Memory B cell (primary cell): Measurements from ENCODE around the gene SNTB2.

Source experiments
- ATAC-seq: fragments of 150-1000 bp; cut with Tn5 transposase; 2 replicates; pipeline ENCODE4 v1.10.0; 2021; ENCODE audit warnings: low read depth, mild to moderate bottlenecking, moderate library complexity
- DNase-seq, 2 donors: peaks; one replicate each; pipeline ENCODE4 v3.0.0; 2022; ENCODE audit warnings: low spot score in 2 of 2
- H3K27ac Mint-ChIP-seq: one replicate; pipeline ENCODE4 v1.8.0; 2022; ENCODE audit warnings: mild to moderate bottlenecking, moderate library complexity, mixed read lengths
- H3K27me3 Mint-ChIP-seq: one replicate; pipeline ENCODE4 v1.8.0; 2022; ENCODE audit warnings: mixed read lengths
- H3K36me3 Mint-ChIP-seq: one replicate; pipeline ENCODE4 v1.8.0; 2022; ENCODE audit warnings: mild to moderate bottlenecking, mixed read lengths
- H3K4me1 Mint-ChIP-seq: one replicate; pipeline ENCODE4 v1.8.0; 2022; ENCODE audit warnings: mixed read lengths
- H3K4me3 Mint-ChIP-seq: one replicate; pipeline ENCODE4 v1.8.0; 2022; ENCODE audit warnings: mild to moderate bottlenecking, moderate library complexity, mixed read lengths
- H3K9me3 Mint-ChIP-seq: one replicate; pipeline ENCODE4 v1.8.0; 2022; ENCODE audit warnings: mixed read lengths

Gene SNTB2

DNA sequence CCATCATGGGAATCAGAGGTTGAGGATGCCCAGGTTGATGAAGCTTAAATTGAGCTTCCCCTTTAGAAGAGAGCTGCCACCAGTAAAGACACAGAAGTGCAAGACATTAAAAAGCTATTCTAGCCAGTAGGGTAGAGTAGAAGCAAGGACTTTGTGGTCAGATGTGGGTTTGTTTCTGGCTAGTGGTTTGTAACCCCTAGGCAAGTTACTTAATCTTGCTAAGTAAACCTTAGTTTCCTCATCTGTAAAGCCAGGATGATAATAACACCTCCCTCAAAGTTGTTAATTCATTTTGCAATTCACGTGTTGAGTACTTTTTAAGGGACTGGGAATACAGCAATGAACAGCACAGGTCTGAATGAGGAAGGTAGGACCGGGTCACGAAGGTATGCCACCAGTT is 3.6 kb downstream of the SNTB2 start:
- no peak overlapping the region for H3K27ac Mint-ChIP-seq
- peaks cover 28% of the 10 kb centered on the region for H3K4me1 Mint-ChIP-seq
- H3K36me3 Mint-ChIP-seq, result peaks cover 3% of the 10 kb centered on the region
- H3K9me3 Mint-ChIP-seq, result no peaks in the 10 kb centered on the region
- ATAC-seq (no peak), DNase-seq (no peak)
- H3K4me3 Mint-ChIP-seq, result no peak overlapping the region
- no peaks in the 10 kb centered on the region for H3K27me3 Mint-ChIP-seq

DNA sequence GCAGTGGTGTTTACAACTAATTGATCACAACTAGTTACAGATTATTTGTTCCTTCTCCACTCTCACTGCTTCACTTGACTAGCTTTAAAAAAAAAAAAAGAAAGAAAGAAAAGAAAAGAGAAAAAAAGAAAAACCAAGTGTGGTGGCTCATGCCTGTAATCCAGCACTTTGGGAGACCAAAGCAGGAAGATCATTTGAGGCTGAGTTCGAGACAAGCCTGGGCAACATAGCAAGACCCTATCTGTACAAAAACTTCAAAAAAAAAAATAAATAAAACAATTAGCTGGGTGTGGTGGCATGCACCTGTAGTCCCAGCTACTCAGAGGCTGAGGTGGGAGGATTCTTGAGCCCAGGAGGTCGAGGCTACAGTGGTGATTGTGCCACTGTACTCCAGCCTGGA is 4.2 kb downstream of the SNTB2 start:
- ATAC-seq, result no peak
- H3K27me3 Mint-ChIP-seq, result no peaks in the 10 kb centered on the region
- no peak overlapping the region for H3K27ac Mint-ChIP-seq
- no peak for DNase-seq
- peaks cover 28% of the 10 kb centered on the region for H3K4me1 Mint-ChIP-seq
- no peaks in the 10 kb centered on the region for H3K9me3 Mint-ChIP-seq
- H3K4me3 Mint-ChIP-seq, result no peak overlapping the region
- peaks cover 3% of the 10 kb centered on the region for H3K36me3 Mint-ChIP-seq

- Mint-ChIP-seq H3K4me3 (no peak overlapping the region), H3K27ac (no peak overlapping the region), H3K9me3 (no peaks in the 10 kb centered on the region), H3K27me3 (no peaks in the 10 kb centered on the region), H3K4me1 (peaks cover 13% of the 10 kb centered on the region), H3K36me3 (peaks cover 3% of the 10 kb centered on the region)
- DNase-seq, result no peak
- no peak for ATAC-seq
Observed at GRCh38 chr16:69193855-69194254, 6.9 kb downstream of the SNTB2 start.

DNA sequence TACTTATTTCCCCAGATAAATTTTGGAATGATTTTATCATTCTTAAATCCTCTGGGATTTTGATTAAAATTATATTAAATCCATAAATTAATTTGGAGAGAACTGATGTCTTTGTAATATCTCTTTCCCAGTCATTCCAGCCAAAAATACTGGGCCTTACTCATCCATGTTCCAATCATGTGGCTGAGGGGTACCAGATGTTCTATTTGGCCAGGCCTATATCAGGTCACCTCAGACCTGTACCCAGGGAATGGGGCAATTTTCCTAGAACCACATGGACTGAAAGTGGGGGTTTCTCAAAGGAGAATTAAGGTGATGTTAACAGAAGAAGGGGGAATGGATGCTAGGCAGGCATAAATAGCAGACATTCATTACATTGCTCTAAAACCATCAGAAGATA is 7.5 kb downstream of the SNTB2 start:
- Mint-ChIP-seq H3K4me1 (peaks cover 13% of the 10 kb centered on the region), H3K27me3 (no peaks in the 10 kb centered on the region), H3K4me3 (no peak overlapping the region), H3K27ac (no peak overlapping the region), H3K9me3 (no peaks in the 10 kb centered on the region), H3K36me3 (peaks cover 3% of the 10 kb centered on the region)
- DNase-seq (no peak), ATAC-seq (no peak)

DNA sequence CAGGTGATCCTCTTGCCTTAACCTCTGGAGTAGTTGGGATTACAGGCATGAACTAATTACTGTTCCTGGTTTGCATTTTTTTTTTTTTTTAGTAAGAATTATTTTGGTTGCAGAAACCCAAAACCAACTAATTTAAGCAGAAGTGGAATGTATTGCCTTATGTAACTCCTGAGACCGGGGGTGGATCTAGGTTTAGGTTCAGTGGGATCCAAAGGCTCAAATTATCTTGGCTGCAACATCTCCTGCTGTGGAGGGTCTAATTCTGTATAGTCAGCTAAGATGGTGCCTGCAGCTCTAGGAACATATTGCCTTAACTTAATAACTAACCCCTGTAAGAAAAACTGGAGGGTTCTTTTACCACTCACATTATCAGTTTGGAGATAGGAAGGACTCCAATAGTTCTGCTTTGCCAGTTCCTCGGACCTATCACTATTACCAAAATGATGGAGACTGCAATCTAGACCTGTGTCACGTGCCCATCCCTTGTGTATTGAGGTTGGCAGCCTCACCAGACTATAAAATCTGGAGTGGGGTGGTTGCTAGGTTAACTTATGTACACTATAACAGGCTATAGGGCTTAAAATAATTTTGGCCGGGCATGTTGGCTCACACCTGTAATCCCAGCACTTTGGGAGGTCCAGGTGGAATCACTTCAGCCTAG is 8.5 kb downstream of the SNTB2 start:
- ATAC-seq (no peak), DNase-seq (no peak)
- no peak overlapping the region for H3K4me3 Mint-ChIP-seq
- H3K9me3 Mint-ChIP-seq, result no peaks in the 10 kb centered on the region
- H3K27ac Mint-ChIP-seq, result no peak overlapping the region
- H3K4me1 Mint-ChIP-seq, result peaks cover 12% of the 10 kb centered on the region
- peaks cover 3% of the 10 kb centered on the region for H3K36me3 Mint-ChIP-seq
- H3K27me3 Mint-ChIP-seq, result no peaks in the 10 kb centered on the region

DNA sequence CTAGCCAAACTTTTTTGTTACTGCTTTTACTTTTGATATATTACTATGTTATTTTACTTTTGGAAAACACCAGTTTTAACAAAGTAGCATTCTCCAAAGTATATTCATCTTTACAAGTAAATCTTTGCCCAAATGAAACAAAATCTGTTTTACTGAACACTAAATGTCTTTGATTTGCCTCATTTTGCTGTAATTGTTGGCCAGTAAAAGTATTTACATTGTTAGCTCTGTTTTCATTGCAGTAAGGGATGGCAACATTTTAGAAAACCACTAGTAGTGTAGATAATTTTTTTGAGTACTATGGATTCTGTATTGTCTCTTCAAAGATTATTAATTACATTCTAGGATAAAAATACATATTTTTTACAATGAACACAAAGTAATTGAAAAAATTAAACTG is 10.6 kb downstream of the SNTB2 start:
- no peaks in the 10 kb centered on the region for H3K27me3 Mint-ChIP-seq
- peaks cover 4% of the 10 kb centered on the region for H3K4me1 Mint-ChIP-seq
- no peaks in the 10 kb centered on the region for H3K9me3 Mint-ChIP-seq
- H3K27ac Mint-ChIP-seq, result no peak overlapping the region
- DNase-seq, result no peak
- ATAC-seq, result no peak
- H3K4me3 Mint-ChIP-seq, result no peak overlapping the region
- H3K36me3 Mint-ChIP-seq, result no peaks in the 10 kb centered on the region

- no peak for ATAC-seq
- Mint-ChIP-seq H3K27ac (no peak overlapping the region), H3K27me3 (no peaks in the 10 kb centered on the region), H3K4me3 (no peak overlapping the region), H3K36me3 (no peaks in the 10 kb centered on the region), H3K9me3 (no peaks in the 10 kb centered on the region), H3K4me1 (peaks cover 2% of the 10 kb centered on the region)
- no peak for DNase-seq
Observed at GRCh38 chr16:69199382-69199781, 12.4 kb downstream of the SNTB2 start.

DNA sequence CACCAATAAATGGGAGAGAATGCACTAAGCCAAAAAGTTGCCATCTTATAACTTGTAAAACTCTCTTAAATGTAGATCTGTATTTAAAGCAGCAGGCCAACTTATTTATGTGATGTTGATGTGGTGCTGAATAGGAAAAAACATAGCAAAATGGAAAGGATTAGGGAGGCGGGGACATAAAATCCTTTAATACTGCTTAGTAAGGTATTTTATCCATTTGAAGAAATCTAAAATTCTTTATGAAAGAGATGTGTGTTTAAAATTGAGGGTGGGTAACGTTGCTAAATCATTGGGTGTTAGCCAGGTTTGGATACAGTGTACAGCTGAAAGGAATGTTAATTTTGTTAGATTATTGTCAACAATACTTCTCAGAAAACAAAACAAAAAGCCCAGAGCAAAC is 14.3 kb downstream of the SNTB2 start:
- DNase-seq (no peak), ATAC-seq (no peak)
- no peaks in the 10 kb centered on the region for H3K36me3 Mint-ChIP-seq
- peaks cover 9% of the 10 kb centered on the region for H3K4me1 Mint-ChIP-seq
- no peak overlapping the region for H3K27ac Mint-ChIP-seq
- H3K27me3 Mint-ChIP-seq, result no peaks in the 10 kb centered on the region
- no peak overlapping the region for H3K4me3 Mint-ChIP-seq
- H3K9me3 Mint-ChIP-seq, result no peaks in the 10 kb centered on the region

DNA sequence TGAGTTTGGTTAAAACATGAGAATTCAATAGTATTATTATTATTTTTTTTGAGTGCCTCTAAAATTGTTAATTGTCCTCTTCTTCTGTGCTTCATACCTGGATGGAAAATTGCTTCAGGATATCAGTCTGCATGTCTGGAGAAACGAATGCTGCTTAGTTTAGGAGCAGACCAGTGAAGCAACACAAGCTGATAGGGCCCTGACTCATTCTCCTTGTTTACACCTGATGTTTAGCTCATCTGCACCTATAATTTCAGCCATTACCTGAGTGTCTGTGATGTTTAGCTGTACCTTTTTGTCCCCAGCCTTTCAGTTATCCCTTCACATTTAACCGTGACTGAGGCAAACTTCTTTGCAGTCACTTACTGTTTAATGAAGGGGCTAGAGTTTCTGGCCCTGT is 14.8 kb downstream of the SNTB2 start:
- Mint-ChIP-seq H3K27me3 (no peaks in the 10 kb centered on the region), H3K9me3 (no peaks in the 10 kb centered on the region), H3K27ac (no peak overlapping the region), H3K36me3 (no peaks in the 10 kb centered on the region), H3K4me3 (no peak overlapping the region), H3K4me1 (peaks cover 9% of the 10 kb centered on the region)
- no peak for ATAC-seq
- DNase-seq, result no peak

DNA sequence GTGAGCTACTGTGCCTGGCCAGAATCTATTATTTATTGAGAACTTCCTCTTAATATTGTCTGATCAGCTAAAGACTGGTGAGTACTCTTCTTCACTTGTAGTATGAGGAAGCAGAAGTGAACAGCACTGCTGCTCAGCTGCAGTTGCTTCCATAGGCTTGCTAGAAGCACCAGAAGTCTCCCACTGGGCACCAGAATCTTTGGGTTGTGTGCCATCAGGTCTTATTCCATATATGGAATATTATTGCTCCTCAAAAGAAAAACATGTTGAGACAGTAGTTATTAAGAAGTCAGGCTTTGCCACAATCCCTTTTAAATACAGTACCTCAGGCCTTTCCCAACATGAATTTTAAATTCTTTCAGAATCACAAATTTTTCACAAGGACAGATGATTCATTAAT is 17.2 kb downstream of the SNTB2 start:
- Mint-ChIP-seq H3K27me3 (no peaks in the 10 kb centered on the region), H3K27ac (no peak overlapping the region), H3K4me3 (no peak overlapping the region), H3K36me3 (no peaks in the 10 kb centered on the region), H3K4me1 (peaks cover 9% of the 10 kb centered on the region), H3K9me3 (no peaks in the 10 kb centered on the region)
- ATAC-seq (peak; percentile 56), DNase-seq (no peak)

GRCh38 chr16:69209735-69210134 is 22.8 kb downstream of the SNTB2 start:
- H3K9me3 Mint-ChIP-seq, result no peaks in the 10 kb centered on the region
- no peak for ATAC-seq
- H3K4me1 Mint-ChIP-seq, result peaks cover 7% of the 10 kb centered on the region
- no peak overlapping the region for H3K4me3 Mint-ChIP-seq
- no peaks in the 10 kb centered on the region for H3K36me3 Mint-ChIP-seq
- no peaks in the 10 kb centered on the region for H3K27me3 Mint-ChIP-seq
- no peak for DNase-seq
- H3K27ac Mint-ChIP-seq, result no peak overlapping the region

GRCh38 chr16:69217433-69217832 is 30.5 kb downstream of the SNTB2 start:
- DNase-seq (no peak), ATAC-seq (no peak)
- H3K36me3 Mint-ChIP-seq, result no peaks in the 10 kb centered on the region
- no peaks in the 10 kb centered on the region for H3K9me3 Mint-ChIP-seq
- no peaks in the 10 kb centered on the region for H3K27me3 Mint-ChIP-seq
- H3K4me1 Mint-ChIP-seq, result no peaks in the 10 kb centered on the region
- no peak overlapping the region for H3K27ac Mint-ChIP-seq
- H3K4me3 Mint-ChIP-seq, result no peak overlapping the region

- ATAC-seq (no peak), DNase-seq (no peak)
- no peaks in the 10 kb centered on the region for H3K9me3 Mint-ChIP-seq
- no peaks in the 10 kb centered on the region for H3K27me3 Mint-ChIP-seq
- H3K4me3 Mint-ChIP-seq, result no peak overlapping the region
- H3K4me1 Mint-ChIP-seq, result no peaks in the 10 kb centered on the region
- H3K27ac Mint-ChIP-seq, result no peak overlapping the region
- H3K36me3 Mint-ChIP-seq, result no peaks in the 10 kb centered on the region
Observed at GRCh38 chr16:69219279-69219678, 32.3 kb downstream of the SNTB2 start.

- Mint-ChIP-seq H3K36me3 (no peaks in the 10 kb centered on the region), H3K27me3 (no peaks in the 10 kb centered on the region), H3K27ac (no peak overlapping the region), H3K9me3 (no peaks in the 10 kb centered on the region), H3K4me1 (no peaks in the 10 kb centered on the region), H3K4me3 (no peak overlapping the region)
- ATAC-seq, result no peak
- no peak for DNase-seq
Observed at GRCh38 chr16:69223882-69224281, 36.9 kb downstream of the SNTB2 start.

DNA sequence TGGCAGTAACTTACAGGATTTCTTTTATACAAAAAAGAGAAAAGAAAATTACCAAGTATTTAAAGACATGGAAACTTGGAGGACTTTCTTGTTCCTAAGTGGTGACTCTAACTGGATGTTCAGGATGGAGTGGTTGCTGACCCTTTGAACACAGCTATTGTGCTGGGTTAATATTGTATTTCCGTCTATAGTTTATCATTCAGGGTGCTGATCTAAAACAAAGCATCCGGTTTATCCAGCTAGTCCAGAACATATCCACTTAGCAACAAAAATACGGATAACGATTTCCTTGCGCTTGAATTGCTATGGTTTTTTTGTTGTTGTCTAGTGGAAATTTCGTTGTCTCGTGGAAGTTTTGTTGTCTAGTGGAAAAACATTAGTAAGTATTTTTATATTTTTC is 38.2 kb downstream of the SNTB2 start:
- no peak for DNase-seq
- no peaks in the 10 kb centered on the region for H3K36me3 Mint-ChIP-seq
- H3K4me3 Mint-ChIP-seq, result no peak overlapping the region
- no peaks in the 10 kb centered on the region for H3K27me3 Mint-ChIP-seq
- H3K9me3 Mint-ChIP-seq, result no peaks in the 10 kb centered on the region
- no peak for ATAC-seq
- no peaks in the 10 kb centered on the region for H3K4me1 Mint-ChIP-seq
- no peak overlapping the region for H3K27ac Mint-ChIP-seq
